ENCODE data around the gene CDH22.

The CDH22 gene

GRCh38 chr20:46210672-46211330 is 97.5 kb downstream of the CDH22 start:
- DNase-seq (ENCODE audit: insufficient read length, low spot score) (peak; percentile 93), FAIRE-seq (peak; percentile 78)
- TF ChIP-seq CTCF (IDR thresholded peaks at IDR 0.05; ENCODE audit: insufficient read depth, missing control alignments) = no peak

- no peak for FAIRE-seq
- no peak for DNase-seq (ENCODE audit: insufficient read length, low spot score)
- TF ChIP-seq CTCF (IDR thresholded peaks at IDR 0.05; ENCODE audit: insufficient read depth, missing control alignments) = no peak
Observed at GRCh38 chr20:46209930-46210671, 98.2 kb downstream of the CDH22 start.

- FAIRE-seq (no peak), DNase-seq (ENCODE audit: insufficient read length, low spot score) (no peak)
- no peak for TF ChIP-seq CTCF (IDR thresholded peaks at IDR 0.05; ENCODE audit: insufficient read depth, missing control alignments)
Observed at GRCh38 chr20:46207793-46208192, 100.5 kb downstream of the CDH22 start.

GRCh38 chr20:46206992-46207549 is 101.2 kb downstream of the CDH22 start:
- no peak for TF ChIP-seq CTCF (IDR thresholded peaks at IDR 0.05; ENCODE audit: insufficient read depth, missing control alignments)
- FAIRE-seq (no peak), DNase-seq (ENCODE audit: insufficient read length, low spot score) (no peak)

- no peak for TF ChIP-seq CTCF (IDR thresholded peaks at IDR 0.05; ENCODE audit: insufficient read depth, missing control alignments)
- DNase-seq (ENCODE audit: insufficient read length, low spot score) = no peak
- no peak for FAIRE-seq
Observed at GRCh38 chr20:46206025-46206424, 102.3 kb downstream of the CDH22 start.

GRCh38 chr20:46205349-46205748 is 102.9 kb downstream of the CDH22 start:
- FAIRE-seq (no peak), DNase-seq (ENCODE audit: insufficient read length, low spot score) (no peak)

More at GRCh38 chr20:46205349-46205748, 102.9 kb downstream of the CDH22 start:
- no peak for TF ChIP-seq CTCF (IDR thresholded peaks at IDR 0.05; ENCODE audit: insufficient read depth, missing control alignments)
